ENCODE measurements around the gene PLEKHA1. TPM values are rescaled to one million over a fixed set of nuclear protein-coding genes. Genes with fewer than 3 reads are reported as not detected.

The PLEKHA1 gene
- total and polyA plus RNA-seq, 2 of the 4 experiments (the other 2 are of a cell fraction) = 7.2 to 9.5 TPM

- Histone ChIP-seq H3K4me2 (ENCODE audit: low read depth, low read length) (no peak overlapping the region), H3K27me3 (ENCODE audit: control insufficient read depth, insufficient read depth, low read length) (no peaks in the 10 kb centered on the region), H4K5ac (ENCODE audit: low read depth, low read length) (no peak overlapping the region), H4K8ac (ENCODE audit: low read depth in 2 of 2, low read length in 2 of 2) (no peak overlapping the region), H3K27ac (ENCODE audit: insufficient read depth, low read length) (no peak overlapping the region), H3K9ac (ENCODE audit: low read depth, low read length) (no peak overlapping the region), H2AK9ac (replicated peaks; ENCODE audit: low read depth, low read length, poor library complexity) (no peak overlapping the region), H4K20me1 (ENCODE audit: insufficient read depth, low read length) (no peaks in the 10 kb centered on the region), H3K4ac (ENCODE audit: low read depth, low read length) (no peak overlapping the region), H2AFZ (replicated peaks; ENCODE audit: low read length, poor library complexity) (no peak overlapping the region), H3K56ac (ENCODE audit: extremely low read depth, insufficient read depth, low read length) (no peak overlapping the region), H3K14ac (replicated peaks; ENCODE audit: low read depth, low read length) (no peak overlapping the region), H3K18ac (ENCODE audit: low read depth, low read length) (no peak overlapping the region), H2BK5ac (ENCODE audit: low read depth, low read length, poor library complexity, severe bottlenecking) (no peak overlapping the region), H3K23ac (ENCODE audit: low read depth, low read length) (no peak overlapping the region), H4K91ac (ENCODE audit: insufficient read depth, low read depth, low read length) (no peak overlapping the region), H3K9me1 (ENCODE audit: insufficient read depth, low read length) (peaks cover 5% of the 10 kb centered on the region), H3K79me1 (ENCODE audit: low read depth in 1 of 2, low read length in 2 of 2) (no peaks in the 10 kb centered on the region), H2BK120ac (ENCODE audit: low read depth, low read length) (no peak overlapping the region), H3K36me3 (ENCODE audit: control insufficient read depth, insufficient read depth, low read length) (peaks cover 4% of the 10 kb centered on the region; the same call in 1 of the 2 replicates), H3K9me3 (ENCODE audit: control insufficient read depth, insufficient read depth, low read length) (no peaks in the 10 kb centered on the region), H2BK15ac (ENCODE audit: low read depth, low read length) (no peak overlapping the region), H2AK5ac (ENCODE audit: low read depth, low read length) (no peak overlapping the region), H2BK20ac (ENCODE audit: low read depth, low read length) (no peak overlapping the region), H3K4me3 (ENCODE audit: insufficient read depth, low read depth, low read length) (no peak overlapping the region), H3K4me1 (ENCODE audit: control insufficient read depth, insufficient read depth, low read length) (peaks cover 4% of the 10 kb centered on the region)
- intact Hi-C loops (cut with micrococcal nuclease) (loop anchor here (5.0 kb wide), 1 partner anchor 47 kb away; no protein-coding TSS in a partner anchor), in situ Hi-C loops (cut with MboI; ENCODE audit: low sequenced_read_pairs) (no loop called here), dilution Hi-C loops (cut with HindIII; ENCODE audit: low sequenced_read_pairs, unreplicated experiment) (no loop called here)
- WGBS, 2 experiments (ENCODE audit: extremely low coverage in 2 of 2, insufficient read length in 1 of 2) = no CpG with 5 or more reads among the region's 2 CpGs
- TF ChIP-seq POLR2A (IDR thresholded peaks at IDR 0.05; ENCODE audit: low read depth, low read length) = no peak
- no peak for TF ChIP-seq MAFK (IDR thresholded peaks at IDR 0.05; ENCODE audit: low read depth, low read length)
- TF ChIP-seq SMC3 (IDR thresholded peaks at IDR 0.05; ENCODE audit: low read depth, low read length) = no peak
- TF ChIP-seq CHD1 (IDR thresholded peaks at IDR 0.05; ENCODE audit: low read depth, low read length) = no peak
- no peak for TF ChIP-seq CEBPB (IDR thresholded peaks at IDR 0.05; ENCODE audit: low read depth, low read length)
- TF ChIP-seq ELK1 (IDR thresholded peaks at IDR 0.05; ENCODE audit: borderline replicate concordance, low read depth, low read length) = no peak
- no peak for TF ChIP-seq RCOR1 (IDR thresholded peaks at IDR 0.05; ENCODE audit: insufficient replicate concordance, low read length)
- no peak for TF ChIP-seq MAZ (IDR thresholded peaks at IDR 0.05; ENCODE audit: borderline replicate concordance, low read depth, low read length)
- TF ChIP-seq NFE2L2 (IDR thresholded peaks at IDR 0.05; ENCODE audit: low read depth, low read length) = no peak
- no peak for TF ChIP-seq MXI1 (IDR thresholded peaks at IDR 0.05; ENCODE audit: borderline replicate concordance, low read depth, low read length)
- no peak for TF ChIP-seq FOS (IDR thresholded peaks at IDR 0.05; ENCODE audit: low read depth, low read length)
- no peak for TF ChIP-seq RFX5 (IDR thresholded peaks at IDR 0.05; ENCODE audit: low read depth, low read length)
- no peak for TF ChIP-seq CTCF (conservative IDR thresholded peaks at IDR 0.05; ENCODE audit: low read depth, low read length)
- no peak for TF ChIP-seq RAD21 (IDR thresholded peaks at IDR 0.05; ENCODE audit: low read length)
- TF ChIP-seq USF2 (IDR thresholded peaks at IDR 0.05; ENCODE audit: low read depth, low read length) = no peak
- ChIA-PET POLR2A (ENCODE audit: unreplicated experiment) (no interaction called here), CTCF (interaction anchor here (0.9 to 1.8 kb wide), 2 partner anchors 11 to 81 kb away, joined by 3 to 5 read pairs; no protein-coding TSS in a partner anchor)
- no TSS peak for BruUV-seq (replicated peaks)
- ATAC-seq (ENCODE audit: low read depth) (no peak), DNase-seq (no peak)
Observed at GRCh38 chr10:122424059-122424458, 49.6 kb downstream of the PLEKHA1 start.
